VCaP (cell line): ENCODE data around the gene COA8.

Experiments
- H3K27ac ChIP-seq: fragments of 450-650 bp; 2 replicates; pipeline ENCODE4 v1.5.1; 2017
- CTCF ChIP-seq: fragments of 450-650 bp; conservative IDR thresholded peaks from 2 replicates; pipeline ENCODE4 v1.5.1; 2017; ENCODE audit warnings: mild to moderate bottlenecking, moderate library complexity

The COA8 gene

DNA sequence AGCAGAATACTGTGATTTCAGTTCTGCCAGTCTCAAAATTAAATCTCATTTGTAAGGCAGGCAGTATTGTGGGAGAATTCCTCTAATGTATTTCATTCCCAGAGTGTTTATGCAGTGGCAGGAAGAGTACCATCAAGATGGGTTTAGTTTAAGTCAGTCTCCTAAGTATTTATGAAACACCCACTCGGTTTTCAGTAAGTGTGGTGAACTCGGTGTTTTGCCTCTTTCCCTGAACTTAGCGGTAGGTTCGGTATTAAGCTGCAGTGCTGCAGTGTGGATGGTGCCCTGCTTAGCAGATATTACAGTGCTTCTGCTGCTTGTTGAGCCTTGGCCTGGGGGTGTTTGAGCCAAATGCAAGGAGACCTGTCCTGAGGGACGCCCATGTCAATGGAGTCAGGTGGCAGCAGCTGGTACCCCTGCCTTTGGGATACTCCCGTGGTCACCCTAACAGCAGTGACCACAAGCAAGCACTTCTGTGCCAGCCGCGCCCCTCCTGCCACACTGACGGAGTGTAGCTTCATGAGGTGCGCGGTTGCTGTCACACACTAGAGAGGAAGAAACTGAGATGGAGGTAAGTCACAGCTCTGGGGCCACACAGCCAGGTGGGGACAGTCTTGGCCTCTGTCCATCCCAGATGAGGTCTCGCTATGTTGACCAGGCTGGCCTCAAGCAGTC lies 15.8 kb downstream of the COA8 start:
- TF ChIP-seq CTCF = no peak
- peak overlapping the region; percentile 97 for H3K27ac ChIP-seq

DNA sequence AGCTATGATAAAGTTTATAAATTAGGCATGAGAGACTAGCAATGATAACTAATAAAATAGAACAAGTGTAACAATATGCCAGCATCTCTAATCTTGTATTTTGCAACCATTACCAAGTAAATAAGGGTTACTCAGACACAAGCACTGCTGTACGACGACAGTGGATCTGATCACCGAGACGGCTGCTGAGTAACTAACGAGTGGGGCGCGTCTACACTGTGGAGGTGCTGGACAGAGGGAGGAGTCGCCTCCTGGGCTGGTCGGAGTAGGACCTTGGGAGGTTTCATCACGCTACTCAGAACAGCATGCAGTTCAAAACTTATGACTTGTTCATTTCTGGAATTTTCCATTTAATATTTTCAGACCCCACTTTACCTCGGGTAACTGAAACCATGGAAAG lies 18.4 kb downstream of the COA8 start:
- H3K27ac ChIP-seq = no peak overlapping the region
- TF ChIP-seq CTCF = no peak

DNA sequence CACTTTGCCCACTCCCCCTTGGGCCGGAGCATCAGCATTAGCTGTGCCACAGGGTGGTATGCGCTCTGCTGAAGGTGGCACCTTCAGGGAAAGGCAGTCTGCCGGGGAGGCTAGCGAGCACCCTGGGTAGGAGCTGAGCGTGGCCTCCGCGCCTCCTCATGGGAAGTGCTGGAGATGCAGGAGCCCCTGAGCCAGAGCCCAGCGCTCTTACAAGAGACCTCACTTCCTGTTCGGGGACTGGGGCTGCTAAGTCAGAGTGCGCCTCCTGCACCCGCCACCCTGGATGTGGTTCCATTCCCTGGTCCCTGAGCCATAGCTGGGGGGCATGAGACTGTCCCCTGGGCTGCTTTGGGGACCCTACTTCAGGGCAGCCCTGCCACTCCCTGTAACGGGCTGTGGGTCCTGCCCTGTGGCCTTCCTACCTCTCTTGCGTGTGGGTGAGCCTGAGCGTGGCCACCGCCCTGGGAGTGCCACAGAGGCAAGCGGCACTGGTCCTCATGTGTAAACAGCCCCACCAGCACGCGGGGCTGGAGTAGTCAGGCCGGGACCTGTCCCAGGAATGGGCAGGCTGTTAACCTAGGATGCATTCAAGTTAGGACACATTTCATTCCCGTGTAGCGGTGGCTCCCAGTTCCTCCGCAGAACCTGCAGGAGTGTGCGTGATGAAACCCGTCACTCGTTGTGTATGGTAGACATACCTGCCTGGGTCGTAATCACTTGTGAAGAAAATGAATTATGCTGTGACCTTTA lies 19.4 kb downstream of the COA8 start:
- H3K27ac ChIP-seq = no peak overlapping the region
- no peak for TF ChIP-seq CTCF

- no peak for TF ChIP-seq CTCF
- no peak overlapping the region for H3K27ac ChIP-seq
Observed at GRCh38 chr14:103584326-103584915, 21.7 kb downstream of the COA8 start.

GRCh38 chr14:103593577-103593976 lies 30.8 kb downstream of the COA8 start:
- no peak for TF ChIP-seq CTCF
- H3K27ac ChIP-seq = no peak overlapping the region

DNA sequence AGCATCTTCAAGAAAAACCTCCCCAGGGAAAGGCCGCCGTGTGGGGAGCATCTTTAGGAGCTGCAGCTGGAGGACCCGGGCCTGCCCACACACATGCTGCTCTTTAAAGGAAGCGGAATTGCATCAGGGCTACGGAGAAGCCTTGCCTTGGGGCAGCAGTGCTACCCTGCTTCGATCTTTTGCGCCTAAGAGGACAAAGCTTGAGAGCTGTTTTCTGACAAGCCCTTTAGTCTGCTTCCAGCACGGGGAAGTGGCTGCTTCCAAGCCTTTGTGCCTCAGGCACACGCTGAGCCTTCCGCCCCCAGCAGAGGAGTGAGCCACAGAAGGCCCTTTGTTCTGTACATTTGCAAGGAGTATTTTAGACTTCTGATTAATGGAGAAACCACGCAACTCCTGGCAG lies 31.5 kb downstream of the COA8 start:
- TF ChIP-seq CTCF = no peak
- no peak overlapping the region for H3K27ac ChIP-seq

DNA sequence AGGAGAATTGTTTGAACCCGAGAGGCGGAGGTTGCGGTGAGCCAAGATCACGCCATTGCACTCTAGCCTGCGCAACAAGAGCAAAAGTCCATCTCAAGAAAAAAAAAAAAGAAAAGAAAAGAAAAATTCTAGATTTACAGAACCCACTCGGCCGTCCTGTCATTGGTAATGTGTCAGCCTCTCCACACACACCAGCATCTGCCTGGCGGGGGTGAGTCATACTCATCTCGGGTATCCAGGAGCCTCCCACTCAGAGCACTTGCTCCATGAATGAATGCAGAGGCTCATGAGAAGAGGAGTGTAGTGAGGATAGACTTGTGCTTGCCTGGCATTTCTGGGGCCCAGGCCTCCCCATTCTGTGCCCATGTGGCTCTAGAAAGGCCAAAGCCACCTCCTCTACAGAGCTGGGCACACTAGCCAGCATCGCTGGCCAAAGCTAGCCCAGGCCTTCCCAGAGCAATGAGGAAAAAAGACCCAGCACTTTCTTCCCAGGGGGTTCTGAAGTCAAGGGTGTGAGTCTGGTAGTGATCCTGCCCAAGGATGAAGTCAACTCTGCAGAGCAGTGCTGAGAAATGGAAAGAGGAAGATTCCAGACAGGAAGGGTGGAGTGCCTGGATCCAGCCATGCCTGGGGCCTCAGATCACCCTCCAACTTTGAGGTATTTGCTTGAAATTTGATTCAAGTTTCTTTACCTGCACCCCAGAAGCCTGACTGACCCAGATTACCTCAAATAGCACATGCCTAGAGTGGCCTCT lies 35.0 kb downstream of the COA8 start:
- no peak for TF ChIP-seq CTCF
- H3K27ac ChIP-seq = no peak overlapping the region
